Large intestine (tissue), 3 donors: ENCODE results near the gene CC2D1A. TPM values are rescaled to one million over a fixed set of nuclear protein-coding genes. Genes with fewer than 3 reads are reported as not detected.

ENCODE experiments used
- DNase-seq, 2 donors: peaks; one replicate each; pipeline versions ENCODE4 v3.0.0 to v3.0.0-alpha.2; 2013
- H3K27ac ChIP-seq: one replicate; pipeline ENCODE4 v1.5.1; 2013; ENCODE audit warnings: low read length
- H3K27me3 ChIP-seq: 2 replicates; pipeline ENCODE4 v1.6.1; 2013; ENCODE audit warnings: low read length; ENCODE audit not compliant: control insufficient read depth, insufficient read depth
- H3K36me3 ChIP-seq: 2 replicates; pipeline ENCODE4 v1.6.1; 2013; ENCODE audit warnings: low read length; ENCODE audit not compliant: control insufficient read depth, insufficient read depth
- H3K4me1 ChIP-seq: one replicate; pipeline ENCODE4 v1.6.1; 2013; ENCODE audit warnings: low read length; ENCODE audit not compliant: control insufficient read depth, insufficient read depth
- H3K4me3 ChIP-seq: one replicate; pipeline ENCODE4 v1.5.1; 2013; ENCODE audit warnings: low read length
- H3K9me3 ChIP-seq: one replicate; pipeline ENCODE4 v1.6.1; 2013; ENCODE audit warnings: mild to moderate bottlenecking, low read depth, low read length, moderate library complexity; ENCODE audit not compliant: control insufficient read depth
- WGBS: methylation state at CpG from one replicate; pipeline ENCODE4 v1.1.5; 2013; ENCODE audit warnings: low lambda C conversion rate; ENCODE audit not compliant: insufficient coverage; 5-methylcytosine and 5-hydroxymethylcytosine counted together
- polyA plus RNA-seq: library from polyadenylated mRNA; unstranded; fragments of 120-200 nt; gene quantifications from one replicate; pipeline ENCODE4 v1.2.1, GENCODE V29; 2013

CC2D1A gene
- polyA plus RNA-seq, 1 donor = 42.2 TPM

GRCh38 chr19:13954185-13954584 lies 48.2 kb downstream of the CC2D1A start:
- no peak for DNase-seq
- Histone ChIP-seq H3K4me1 (peaks cover 11% of the 10 kb centered on the region), H3K9me3 (no peaks in the 10 kb centered on the region), H3K4me3 (no peak overlapping the region), H3K36me3 (peaks cover 46% of the 10 kb centered on the region), H3K27me3 (no peaks in the 10 kb centered on the region), H3K27ac (no peak overlapping the region)
- no CpG with 5 or more reads among the region's 15 CpGs for WGBS

- Histone ChIP-seq H3K27ac (no peak overlapping the region), H3K36me3 (peaks cover 63% of the 10 kb centered on the region), H3K4me3 (no peak overlapping the region), H3K27me3 (no peaks in the 10 kb centered on the region), H3K9me3 (no peaks in the 10 kb centered on the region), H3K4me1 (peaks cover 11% of the 10 kb centered on the region)
- DNase-seq = no peak
- WGBS = no CpG with 5 or more reads among the region's 42 CpGs
Observed at GRCh38 chr19:13955662-13956364, 49.8 kb downstream of the CC2D1A start.

- Histone ChIP-seq H3K27me3 (no peaks in the 10 kb centered on the region), H3K27ac (no peak overlapping the region), H3K36me3 (peaks cover 67% of the 10 kb centered on the region), H3K9me3 (no peaks in the 10 kb centered on the region), H3K4me3 (no peak overlapping the region), H3K4me1 (peaks cover 11% of the 10 kb centered on the region)
- no peak for DNase-seq
- no CpG with 5 or more reads among the region's 16 CpGs for WGBS
Observed at GRCh38 chr19:13956365-13956744, 50.4 kb downstream of the CC2D1A start.

GRCh38 chr19:13957051-13957450 lies 51.0 kb downstream of the CC2D1A start:
- Histone ChIP-seq H3K36me3 (peaks cover 73% of the 10 kb centered on the region), H3K9me3 (no peaks in the 10 kb centered on the region), H3K4me1 (peaks cover 8% of the 10 kb centered on the region), H3K4me3 (no peak overlapping the region), H3K27me3 (no peaks in the 10 kb centered on the region), H3K27ac (no peak overlapping the region)
- no peak for DNase-seq
- WGBS = no CpG with 5 or more reads among the region's 8 CpGs

GRCh38 chr19:13958043-13958442 lies 52.0 kb downstream of the CC2D1A start:
- H3K27me3 ChIP-seq = no peaks in the 10 kb centered on the region
- no peaks in the 10 kb centered on the region for H3K9me3 ChIP-seq
- H3K27ac ChIP-seq = no peak overlapping the region
- H3K4me1 ChIP-seq = peaks cover 8% of the 10 kb centered on the region
- DNase-seq = no peak
- peaks cover 74% of the 10 kb centered on the region for H3K36me3 ChIP-seq
- no peak overlapping the region for H3K4me3 ChIP-seq
- no CpG with 5 or more reads among the region's 12 CpGs for WGBS

GRCh38 chr19:13959141-13959961 lies 53.4 kb downstream of the CC2D1A start:
- no peak overlapping the region for H3K4me3 ChIP-seq
- no peaks in the 10 kb centered on the region for H3K9me3 ChIP-seq
- H3K27ac ChIP-seq = no peak overlapping the region
- H3K27me3 ChIP-seq = no peaks in the 10 kb centered on the region
- 75% methylated on average over 2 of the region's 41 CpGs for WGBS
- DNase-seq = no peak
- H3K4me1 ChIP-seq = no peaks in the 10 kb centered on the region
- H3K36me3 ChIP-seq = peaks cover 76% of the 10 kb centered on the region

- H3K36me3 ChIP-seq = peaks cover 76% of the 10 kb centered on the region
- no peak overlapping the region for H3K4me3 ChIP-seq
- DNase-seq = no peak
- H3K9me3 ChIP-seq = no peaks in the 10 kb centered on the region
- H3K4me1 ChIP-seq = no peaks in the 10 kb centered on the region
- no peak overlapping the region for H3K27ac ChIP-seq
- no CpG with 5 or more reads among the region's 27 CpGs for WGBS
- no peaks in the 10 kb centered on the region for H3K27me3 ChIP-seq
Observed at GRCh38 chr19:13959962-13960862, 54.2 kb downstream of the CC2D1A start.

GRCh38 chr19:13960863-13961784 lies 55.1 kb downstream of the CC2D1A start:
- DNase-seq = no peak
- H3K27me3 ChIP-seq = no peaks in the 10 kb centered on the region
- H3K27ac ChIP-seq = no peak overlapping the region
- peaks cover 74% of the 10 kb centered on the region for H3K36me3 ChIP-seq
- H3K4me1 ChIP-seq = no peaks in the 10 kb centered on the region
- no peak overlapping the region for H3K4me3 ChIP-seq
- WGBS = 92% methylated on average over 2 of the region's 39 CpGs
- no peaks in the 10 kb centered on the region for H3K9me3 ChIP-seq

GRCh38 chr19:13961826-13962698 lies 56.1 kb downstream of the CC2D1A start:
- Histone ChIP-seq H3K4me3 (no peak overlapping the region), H3K27ac (no peak overlapping the region), H3K4me1 (no peaks in the 10 kb centered on the region), H3K36me3 (peaks cover 74% of the 10 kb centered on the region), H3K9me3 (no peaks in the 10 kb centered on the region), H3K27me3 (no peaks in the 10 kb centered on the region)
- 83% methylated on average over 8 of the region's 55 CpGs for WGBS
- DNase-seq = no peak
